WTC11 (cell line): ENCODE data around the gene GPN2. TPM values are rescaled to one million over a fixed set of nuclear protein-coding genes. Genes with fewer than 3 reads are reported as not detected.
A peak's percentile ranks its signal among the peaks of the same experiment; 100 is the strongest.

Source experiments
- ATAC-seq: fragments of 200-7000 bp; cut with Tn5 transposase; 2 replicates; pipeline ENCODE4 v1.10.0; 2021; ENCODE audit warnings: mild to moderate bottlenecking, moderate library complexity
- CTCF ChIA-PET: fragments of 300-600 bp; sonication (Branson Sonifier 250); formaldehyde crosslinking; loops from one replicate; lab custom pipeline; 2021; ENCODE audit warnings: antibody characterized with exemption; lab: Charles Lee
- POLR2A ChIA-PET: fragments of 350-600 bp; sonication (Branson Sonifier 250); formaldehyde crosslinking; loops from one replicate; lab custom pipeline; 2021; ENCODE audit warnings: antibody characterized with exemption; lab: Charles Lee
- DNase-seq: peaks from one replicate; pipeline ENCODE4 v3.0.0; 2021; ENCODE audit warnings: low spot score
- H3K27ac Mint-ChIP-seq: 2 replicates; pipeline ENCODE4 v1.8.0; 2021; ENCODE audit warnings: mixed read lengths
- H3K27me3 Mint-ChIP-seq: 2 replicates; pipeline ENCODE4 v1.8.0; 2021; ENCODE audit warnings: low read depth, mild to moderate bottlenecking, moderate library complexity, mixed read lengths
- H3K36me3 Mint-ChIP-seq: 2 replicates; pipeline ENCODE4 v1.8.0; 2021; ENCODE audit warnings: mixed read lengths
- H3K4me1 Mint-ChIP-seq: 2 replicates; pipeline ENCODE4 v1.8.0; 2022; ENCODE audit warnings: mixed read lengths
- H3K4me3 Mint-ChIP-seq: 2 replicates; pipeline ENCODE4 v1.8.0; 2021; ENCODE audit warnings: mild to moderate bottlenecking, moderate library complexity, mixed read lengths
- H3K9me3 Mint-ChIP-seq: 2 replicates; pipeline ENCODE4 v1.8.0; 2021; ENCODE audit warnings: mixed read lengths
- ARID4B ChIP-seq: sonication (generic); formaldehyde crosslinking; IDR thresholded peaks from 2 replicates; pipeline ENCODE4 v1.8.0; 2023; ENCODE audit warnings: missing genetic modification reagents, mild to moderate bottlenecking, borderline replicate concordance
- E2F4 ChIP-seq: sonication (generic); formaldehyde crosslinking; IDR thresholded peaks from 2 replicates; pipeline ENCODE4 v1.8.1; 2022; ENCODE audit warnings: low read depth, mild to moderate bottlenecking, moderate library complexity, missing genetic modification reagents, borderline replicate concordance
- ETV6 ChIP-seq: sonication (generic); formaldehyde crosslinking; IDR thresholded peaks from 2 replicates; pipeline ENCODE4 v1.8.1; 2022; ENCODE audit warnings: mild to moderate bottlenecking, missing genetic modification reagents
- HMGA2 ChIP-seq: fragments of 250-450 bp; sonication (Bioruptor Pico); IDR thresholded peaks from 2 replicates; pipeline ENCODE4 v1.4.0; 2021; ENCODE audit warnings: mild to moderate bottlenecking, moderate library complexity
- KAT7 ChIP-seq: sonication (generic); formaldehyde crosslinking; IDR thresholded peaks from 2 replicates; pipeline ENCODE4 v1.8.1; 2023; ENCODE audit warnings: missing genetic modification reagents, mild to moderate bottlenecking, borderline replicate concordance
- NR2C2 ChIP-seq: sonication (generic); formaldehyde crosslinking; IDR thresholded peaks from 2 replicates; pipeline ENCODE4 v1.8.0; 2022; ENCODE audit warnings: mild to moderate bottlenecking, missing genetic modification reagents
- OVOL2 ChIP-seq: fragments of 250-450 bp; sonication (Bioruptor Pico); IDR thresholded peaks from 2 replicates; pipeline ENCODE4 v1.9.0; 2021; ENCODE audit warnings: mild to moderate bottlenecking, borderline replicate concordance
- RORB ChIP-seq: fragments of 250-450 bp; sonication (Bioruptor Pico); IDR thresholded peaks from 2 replicates; pipeline ENCODE4 v1.9.0; 2021; ENCODE audit warnings: mild to moderate bottlenecking
- SMAD3 ChIP-seq: sonication (generic); formaldehyde crosslinking; IDR thresholded peaks from 2 replicates; pipeline ENCODE4 v1.8.0; 2022; ENCODE audit warnings: missing genetic modification reagents, mild to moderate bottlenecking, borderline replicate concordance
- TEAD1 ChIP-seq: sonication (generic); formaldehyde crosslinking; IDR thresholded peaks from 2 replicates; pipeline ENCODE4 v1.8.0; 2022; ENCODE audit warnings: mild to moderate bottlenecking, missing genetic modification reagents
- ZBTB43 ChIP-seq: sonication (generic); formaldehyde crosslinking; IDR thresholded peaks from 2 replicates; pipeline ENCODE4 v1.8.1; 2023; ENCODE audit warnings: mild to moderate bottlenecking, missing genetic modification reagents
- ZNF232 ChIP-seq: sonication (generic); formaldehyde crosslinking; IDR thresholded peaks from 2 replicates; pipeline ENCODE4 v1.8.0; 2022; ENCODE audit warnings: mild to moderate bottlenecking, missing genetic modification reagents
- ZNF317 ChIP-seq: sonication (generic); formaldehyde crosslinking; IDR thresholded peaks from 2 replicates; pipeline ENCODE4 v1.8.1; 2023; ENCODE audit warnings: low read depth, mild to moderate bottlenecking, moderate library complexity, missing genetic modification reagents, borderline replicate concordance
- total RNA-seq: library from RNA; stranded (reverse); gene quantifications from 3 replicates; pipeline ENCODE4 v1.2.3, GENCODE V29; 2021
- TF ChIP-seq, protein P1 (sequence below): sonication (generic); formaldehyde crosslinking; IDR thresholded peaks from 2 replicates; pipeline ENCODE4 v1.8.1; 2022; ENCODE audit warnings: mild to moderate bottlenecking, missing genetic modification reagents, moderate library complexity, borderline replicate concordance
- TF ChIP-seq, protein P2 (sequence below): sonication (generic); formaldehyde crosslinking; IDR thresholded peaks from 2 replicates; pipeline ENCODE4 v1.8.1; 2023; ENCODE audit warnings: mild to moderate bottlenecking, missing genetic modification reagents, moderate library complexity
- TF ChIP-seq, protein P3 (sequence below): sonication (generic); formaldehyde crosslinking; IDR thresholded peaks from 2 replicates; pipeline ENCODE4 v1.8.1; 2023; ENCODE audit warnings: mild to moderate bottlenecking, moderate library complexity, missing genetic modification reagents

The GPN2 gene
- total RNA-seq, 1 experiment from 2014 or later, result 38.5 TPM

- Mint-ChIP-seq H3K27ac (0 out of 2 replicates have a peak overlapping the region, but pooled peaks have one; percentile 19), H3K4me3 (peak overlapping the region; percentile 90)
- POLR2A ChIA-PET, result interaction anchor here (0.6 kb wide), 1 partner anchor 27 kb away, joined by 4 read pairs; no protein-coding TSS in a partner anchor
These were observed 33.6 kb upstream of the GPN2 start for GRCh38 chr1:26923711-26924110.

DNA sequence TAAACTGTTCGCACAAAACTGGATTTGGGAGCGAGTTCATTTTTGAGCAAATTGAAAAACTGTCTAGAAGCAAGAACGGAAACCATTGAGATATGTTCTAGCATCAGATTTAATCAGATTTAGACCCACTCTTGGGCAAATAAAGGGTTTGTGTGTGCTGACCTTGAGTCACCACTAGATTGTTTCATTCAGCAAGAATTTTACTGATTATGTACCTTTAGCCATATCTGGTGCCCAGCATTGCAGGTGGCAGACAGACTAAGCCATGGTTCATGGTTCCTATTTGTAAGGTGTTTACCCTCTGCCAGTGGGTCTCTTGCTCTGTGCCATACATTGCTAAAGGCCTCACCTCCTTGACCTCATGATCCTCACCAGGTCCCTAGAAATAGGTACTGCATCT, 32.8 kb upstream of the GPN2 start:
- CTCF ChIA-PET, result no interaction called here
- no peaks in the 10 kb centered on the region for H3K27me3 Mint-ChIP-seq
- peaks cover 21% of the 10 kb centered on the region for H3K4me1 Mint-ChIP-seq
- H3K9me3 Mint-ChIP-seq, result no peaks in the 10 kb centered on the region
- DNase-seq (no peak), ATAC-seq (no peak)
- peaks cover 38% of the 10 kb centered on the region for H3K36me3 Mint-ChIP-seq
- H3K4me3 Mint-ChIP-seq, result peak overlapping the region; percentile 90
- H3K27ac Mint-ChIP-seq, result peak overlapping the region; percentile 85
- POLR2A ChIA-PET, result no interaction called here
- TF ChIP-seq, protein P1, sequence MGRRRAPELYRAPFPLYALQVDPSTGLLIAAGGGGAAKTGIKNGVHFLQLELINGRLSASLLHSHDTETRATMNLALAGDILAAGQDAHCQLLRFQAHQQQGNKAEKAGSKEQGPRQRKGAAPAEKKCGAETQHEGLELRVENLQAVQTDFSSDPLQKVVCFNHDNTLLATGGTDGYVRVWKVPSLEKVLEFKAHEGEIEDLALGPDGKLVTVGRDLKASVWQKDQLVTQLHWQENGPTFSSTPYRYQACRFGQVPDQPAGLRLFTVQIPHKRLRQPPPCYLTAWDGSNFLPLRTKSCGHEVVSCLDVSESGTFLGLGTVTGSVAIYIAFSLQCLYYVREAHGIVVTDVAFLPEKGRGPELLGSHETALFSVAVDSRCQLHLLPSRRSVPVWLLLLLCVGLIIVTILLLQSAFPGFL (CRISPR knock-in tag), result no peak
- TF ChIP-seq ETV6 (CRISPR knock-in tag) (no peak), OVOL2 (CRISPR knock-in tag) (no peak), KAT7 (CRISPR knock-in tag) (no peak), TEAD1 (no peak), ZNF317 (CRISPR knock-in tag) (no peak), SMAD3 (no peak), NR2C2 (CRISPR knock-in tag) (no peak), ZNF232 (CRISPR knock-in tag) (no peak), E2F4 (no peak), HMGA2 (CRISPR knock-in tag) (no peak), ZBTB43 (no peak)
- TF ChIP-seq, protein P2, sequence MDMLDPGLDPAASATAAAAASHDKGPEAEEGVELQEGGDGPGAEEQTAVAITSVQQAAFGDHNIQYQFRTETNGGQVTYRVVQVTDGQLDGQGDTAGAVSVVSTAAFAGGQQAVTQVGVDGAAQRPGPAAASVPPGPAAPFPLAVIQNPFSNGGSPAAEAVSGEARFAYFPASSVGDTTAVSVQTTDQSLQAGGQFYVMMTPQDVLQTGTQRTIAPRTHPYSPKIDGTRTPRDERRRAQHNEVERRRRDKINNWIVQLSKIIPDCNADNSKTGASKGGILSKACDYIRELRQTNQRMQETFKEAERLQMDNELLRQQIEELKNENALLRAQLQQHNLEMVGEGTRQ (CRISPR knock-in tag), result no peak
- TF ChIP-seq, protein P3, sequence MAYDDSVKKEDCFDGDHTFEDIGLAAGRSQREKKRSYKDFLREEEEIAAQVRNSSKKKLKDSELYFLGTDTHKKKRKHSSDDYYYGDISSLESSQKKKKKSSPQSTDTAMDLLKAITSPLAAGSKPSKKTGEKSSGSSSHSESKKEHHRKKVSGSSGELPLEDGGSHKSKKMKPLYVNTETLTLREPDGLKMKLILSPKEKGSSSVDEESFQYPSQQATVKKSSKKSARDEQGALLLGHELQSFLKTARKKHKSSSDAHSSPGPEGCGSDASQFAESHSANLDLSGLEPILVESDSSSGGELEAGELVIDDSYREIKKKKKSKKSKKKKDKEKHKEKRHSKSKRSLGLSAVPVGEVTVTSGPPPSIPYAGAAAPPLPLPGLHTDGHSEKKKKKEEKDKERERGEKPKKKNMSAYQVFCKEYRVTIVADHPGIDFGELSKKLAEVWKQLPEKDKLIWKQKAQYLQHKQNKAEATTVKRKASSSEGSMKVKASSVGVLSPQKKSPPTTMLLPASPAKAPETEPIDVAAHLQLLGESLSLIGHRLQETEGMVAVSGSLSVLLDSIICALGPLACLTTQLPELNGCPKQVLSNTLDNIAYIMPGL (CRISPR knock-in tag), result no peak

More at GRCh38 chr1:26923711-26924110, 33.6 kb upstream of the GPN2 start:
- TF ChIP-seq RORB (CRISPR knock-in tag) (no peak), ARID4B (CRISPR knock-in tag) (no peak), OVOL2 (CRISPR knock-in tag) (no peak)
- TF ChIP-seq, protein P3 (CRISPR knock-in tag), result no peak
- TF ChIP-seq, all 79 proteins: peak for 0
- no peaks in the 10 kb centered on the region for H3K9me3 Mint-ChIP-seq
- H3K4me1 Mint-ChIP-seq, result peaks cover 21% of the 10 kb centered on the region
- H3K36me3 Mint-ChIP-seq, result peaks cover 46% of the 10 kb centered on the region
- no peaks in the 10 kb centered on the region for H3K27me3 Mint-ChIP-seq
- ATAC-seq (no peak), DNase-seq (no peak)
- CTCF ChIA-PET, result no interaction called here
